Bone marrow (tissue), 2 donors: ENCODE data around the gene GPC6.

Experiments used
- DNase-seq, 2 donors: peaks; one replicate each; lab custom pipeline; 2025; lab: John Stamatoyannopoulos, UW

GPC6 gene

DNA sequence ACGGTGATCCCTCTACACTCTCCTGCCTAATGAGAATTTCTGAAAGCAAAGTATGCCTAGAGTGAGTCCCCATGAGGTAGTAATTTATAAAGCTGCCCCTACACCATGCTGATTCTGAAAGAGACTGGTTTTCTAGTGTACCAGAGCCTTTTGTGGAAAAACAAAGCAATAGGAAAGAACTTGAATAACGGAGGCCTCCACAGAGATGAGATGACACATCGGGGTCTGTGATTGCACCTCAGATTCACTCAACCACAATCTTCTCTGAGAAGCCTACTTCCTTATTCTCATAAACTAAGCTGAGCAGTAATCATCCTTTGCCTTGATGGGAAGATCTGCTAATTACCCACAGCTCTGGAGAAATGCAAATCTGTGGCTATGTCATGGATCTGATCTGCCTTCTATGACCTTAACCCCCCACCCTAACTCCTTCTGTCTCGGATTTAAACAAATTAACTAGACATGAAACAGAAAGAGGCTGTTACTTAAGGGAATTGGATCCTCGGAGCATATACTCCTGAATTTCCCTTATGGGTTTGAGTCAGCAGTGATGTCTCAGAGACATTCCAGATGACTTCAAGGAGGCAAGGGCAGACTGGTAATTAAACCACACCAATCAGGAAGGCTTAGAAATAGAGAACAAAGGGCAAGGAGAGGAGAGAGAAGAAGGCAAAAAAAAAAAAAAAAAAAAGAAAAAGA, 1124.8 kb downstream of the GPC6 start:
- no peak for DNase-seq

DNA sequence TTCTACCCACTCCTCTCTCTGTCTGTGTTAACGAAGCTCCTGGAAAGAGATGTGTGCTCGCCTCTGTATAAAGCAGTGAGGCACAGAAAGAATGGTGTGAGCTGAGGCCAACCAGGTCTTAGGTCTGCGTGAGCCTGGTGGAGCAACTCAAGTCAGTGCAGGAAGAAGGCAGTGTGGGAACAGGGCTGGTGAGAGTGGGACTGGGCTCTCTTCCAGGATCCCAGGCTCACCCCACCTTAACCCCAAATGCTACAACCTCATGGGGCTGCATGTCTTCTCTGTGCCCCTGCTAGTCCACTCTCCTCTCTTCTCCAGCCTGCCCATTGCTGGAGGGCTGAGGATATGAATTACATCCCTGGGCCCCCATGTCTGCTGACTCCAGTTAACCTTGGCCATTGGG, 1125.5 kb downstream of the GPC6 start:
- DNase-seq: no peak

DNA sequence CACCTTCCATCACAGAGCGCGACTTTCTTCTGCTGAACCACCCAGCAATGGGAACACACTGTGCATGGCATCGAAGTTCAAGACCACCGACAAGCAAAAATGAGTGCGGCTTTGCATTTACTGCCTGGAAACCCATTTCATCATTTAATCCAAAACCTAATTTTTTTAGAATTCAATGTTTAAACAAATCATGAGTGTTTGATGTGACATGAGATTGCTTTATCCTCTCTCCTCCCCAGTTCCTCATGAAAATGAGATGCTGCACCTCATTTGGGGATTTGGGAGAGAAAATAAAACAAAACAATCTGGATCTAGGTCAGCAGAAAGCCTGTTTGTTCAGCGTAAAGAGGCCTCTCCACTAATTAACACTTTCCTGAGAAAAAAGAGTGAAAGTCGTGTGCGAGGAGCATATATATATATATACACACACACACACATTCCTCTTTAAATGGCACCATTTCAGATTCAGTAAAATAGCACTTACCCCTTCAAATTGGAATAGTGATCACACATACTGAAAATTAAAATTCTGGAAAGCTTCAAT, 1126.6 kb downstream of the GPC6 start:
- no peak for DNase-seq

DNA sequence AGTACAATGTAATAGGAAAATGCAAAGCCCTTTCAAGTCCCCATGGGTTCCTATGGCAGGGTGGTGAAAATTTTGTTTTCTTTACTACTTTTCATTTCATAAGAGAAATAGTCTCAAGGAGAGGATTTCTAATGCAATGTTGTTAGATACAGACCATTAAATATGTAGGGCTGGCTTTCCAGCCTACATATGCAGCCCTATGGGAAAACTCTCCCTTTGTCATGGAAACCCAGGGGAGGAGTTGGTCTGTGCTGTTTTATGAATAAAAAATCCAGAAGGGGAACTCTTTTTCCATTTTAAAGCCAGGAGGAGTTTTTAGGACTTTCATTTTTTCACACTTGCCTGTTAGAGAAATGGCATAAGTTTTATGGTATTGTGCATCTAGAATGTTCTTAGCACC, 1133.3 kb downstream of the GPC6 start:
- no peak for DNase-seq

DNA sequence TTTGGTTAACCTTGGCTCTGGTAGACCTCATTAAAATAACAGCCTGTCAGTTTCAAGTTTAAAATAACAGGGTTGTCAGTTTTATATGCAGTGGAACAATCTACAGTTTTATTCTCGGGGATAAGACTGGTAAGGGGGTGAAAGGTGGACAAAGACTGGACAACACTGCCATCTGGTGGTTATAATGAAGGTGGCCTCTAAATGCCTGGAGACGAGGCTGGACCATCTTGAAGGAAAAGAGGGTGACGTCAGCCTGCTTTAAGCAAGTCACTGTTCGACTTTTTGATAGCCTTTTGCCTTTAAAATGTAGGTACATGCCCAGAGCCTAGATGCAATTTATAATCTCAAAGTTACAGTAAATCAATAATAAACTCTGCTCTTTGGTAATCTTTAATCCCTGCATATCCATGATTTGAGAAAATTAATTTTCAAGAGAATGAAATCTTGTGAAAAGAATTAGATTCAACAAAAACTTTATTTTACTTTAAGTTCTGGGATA, 1135.9 kb downstream of the GPC6 start:
- DNase-seq: peak in 1 of 2 donors; percentile 71

DNA sequence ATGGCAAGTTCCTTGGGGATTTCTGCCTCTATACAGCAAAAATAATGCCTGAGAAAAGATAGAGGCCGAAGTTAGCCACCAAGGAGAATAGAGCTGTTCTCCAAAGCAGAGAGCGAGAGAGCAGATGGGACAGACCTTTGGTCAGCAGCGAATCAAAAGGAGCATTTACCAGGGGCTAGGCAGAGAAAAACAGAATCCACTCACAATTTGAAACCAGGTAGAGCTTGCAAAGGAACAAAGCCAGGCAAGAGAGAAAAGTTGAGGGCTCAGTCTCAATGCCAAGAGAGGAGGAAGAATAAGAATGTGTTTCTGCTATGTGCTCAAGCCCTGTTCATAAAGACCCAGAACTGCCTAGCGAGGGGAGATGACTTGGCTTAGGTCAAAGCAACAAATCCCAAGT, 1140.1 kb downstream of the GPC6 start:
- DNase-seq: no peak

DNA sequence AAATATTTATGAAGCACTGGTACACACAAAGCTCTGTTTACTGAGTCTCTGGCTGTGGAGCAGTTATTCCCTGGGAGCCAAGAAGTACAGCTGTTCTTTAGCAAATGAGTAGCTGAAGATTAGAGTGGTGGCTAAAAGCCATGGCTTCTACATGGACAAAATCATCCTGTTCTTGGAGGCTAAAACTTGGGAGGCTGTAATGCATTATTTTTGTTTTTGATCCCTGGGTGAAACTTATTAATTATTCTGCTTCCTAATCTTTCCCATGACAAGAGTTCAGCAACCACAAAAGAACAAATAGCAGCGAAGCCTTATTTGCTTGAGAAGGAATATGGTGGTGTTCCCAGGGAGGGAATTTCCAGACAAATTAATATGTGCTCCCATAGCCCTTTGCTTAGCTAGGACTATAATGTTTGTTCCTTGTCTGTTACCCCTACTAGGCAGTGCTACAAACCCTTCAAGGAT, 1143.4 kb downstream of the GPC6 start:
- no peak for DNase-seq

DNA sequence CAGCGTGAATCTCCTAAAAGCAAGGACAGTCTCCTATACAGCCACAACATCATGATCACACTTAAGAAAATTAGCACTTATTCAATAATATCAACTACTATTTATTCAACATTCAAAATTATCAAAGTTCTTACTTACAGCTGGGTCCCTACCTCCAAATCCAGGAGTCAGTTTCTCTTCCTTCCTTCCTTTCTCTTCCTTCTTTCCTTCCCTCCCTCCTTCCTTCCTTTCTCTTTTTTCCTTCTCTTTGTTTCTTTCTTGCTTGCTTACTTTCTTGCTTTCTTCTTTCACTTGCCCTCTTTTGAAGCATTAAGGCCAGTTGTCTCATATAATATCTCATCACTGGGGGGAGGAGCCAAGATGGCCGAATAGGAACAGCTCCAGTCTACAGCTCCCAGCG, 1145.2 kb downstream of the GPC6 start:
- DNase-seq: no peak

DNA sequence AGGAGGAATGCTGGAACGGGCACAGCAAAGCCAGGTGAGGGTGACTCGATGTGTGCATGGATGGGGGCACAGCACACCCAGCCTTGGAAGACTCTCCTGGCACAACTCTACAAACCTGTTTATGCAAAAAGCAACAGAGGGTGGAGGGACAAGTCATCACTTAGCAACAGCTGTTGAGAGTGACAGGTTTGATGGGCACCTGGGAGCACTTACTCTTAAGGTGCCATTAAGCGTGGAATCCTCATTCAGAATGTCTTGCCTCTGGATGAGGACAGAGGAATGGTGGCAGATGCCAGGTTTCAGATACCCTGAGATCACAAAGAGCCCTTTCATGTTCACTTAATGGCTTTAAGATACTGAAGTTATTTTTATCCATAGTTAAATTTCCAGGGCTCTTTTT, 1155.9 kb downstream of the GPC6 start:
- DNase-seq: no peak

DNA sequence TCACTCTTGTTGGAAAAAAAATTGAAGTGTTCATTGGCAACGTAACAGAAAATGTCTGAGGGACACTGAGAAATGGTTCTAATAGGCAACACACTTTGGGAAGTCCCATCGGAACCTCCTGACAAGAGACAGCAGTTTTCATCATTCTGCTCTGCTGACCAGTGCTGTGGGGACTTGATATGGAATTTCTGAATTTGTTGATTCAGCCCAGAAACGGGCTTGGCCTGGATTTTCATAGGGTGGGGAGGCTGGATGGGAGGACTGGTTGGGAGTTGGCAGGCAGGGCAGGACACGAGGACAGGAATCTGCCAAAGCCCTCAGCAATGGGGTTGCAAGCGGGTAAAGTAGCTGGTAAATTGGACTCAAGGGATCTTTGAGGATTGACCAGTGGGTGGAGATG, 1156.4 kb downstream of the GPC6 start:
- no peak for DNase-seq

DNA sequence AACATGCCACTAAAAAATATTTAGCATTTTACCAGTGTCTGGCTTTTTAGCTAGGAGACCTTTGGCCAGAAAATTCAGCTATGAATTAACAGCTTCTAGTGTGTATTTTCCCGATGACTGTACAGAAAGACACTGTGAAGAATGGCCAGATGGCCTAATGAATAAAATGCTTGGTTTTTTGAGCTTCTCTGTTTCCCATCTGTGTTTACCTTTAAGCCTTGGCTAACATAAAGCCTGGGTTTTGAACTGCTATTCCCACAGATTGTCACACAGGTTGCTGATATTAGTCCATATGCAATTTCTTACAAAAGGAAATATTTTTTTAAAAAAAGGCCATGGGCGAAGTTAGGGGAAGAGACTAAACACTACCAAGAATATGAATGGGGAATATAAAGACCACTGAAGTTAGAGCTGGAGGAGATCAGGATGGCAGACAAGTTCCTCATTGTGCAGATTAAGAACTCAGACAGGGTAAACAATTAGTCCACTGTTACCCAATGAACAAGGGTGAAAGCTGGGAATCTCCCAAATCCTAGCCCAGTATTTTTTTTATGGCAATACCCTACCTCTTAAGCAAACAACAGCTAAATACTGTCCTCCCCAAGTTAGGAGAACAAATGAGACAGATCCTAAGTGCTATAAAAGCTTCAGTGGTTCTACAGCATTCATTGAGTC, 1157.8 kb downstream of the GPC6 start:
- no peak for DNase-seq

DNA sequence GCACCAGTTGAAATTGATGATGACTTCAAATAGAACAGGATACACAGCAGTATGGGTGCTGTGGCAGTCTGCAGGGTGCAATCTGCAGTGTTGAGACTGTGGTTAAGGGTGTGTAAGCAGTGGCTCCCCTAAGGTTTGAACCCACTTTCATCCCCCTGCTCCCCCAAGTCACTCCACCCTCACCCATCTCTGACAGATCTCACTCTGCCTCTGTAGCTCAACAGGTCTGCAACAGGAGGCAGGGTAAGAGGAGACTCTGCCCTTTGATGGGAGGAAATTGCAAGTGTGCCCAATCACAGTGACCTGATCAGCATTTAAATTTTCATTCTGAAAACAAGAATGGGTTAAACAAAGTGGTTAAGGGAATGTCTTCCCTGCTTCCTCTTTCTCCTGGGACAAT, 1160.4 kb downstream of the GPC6 start:
- no peak for DNase-seq

DNA sequence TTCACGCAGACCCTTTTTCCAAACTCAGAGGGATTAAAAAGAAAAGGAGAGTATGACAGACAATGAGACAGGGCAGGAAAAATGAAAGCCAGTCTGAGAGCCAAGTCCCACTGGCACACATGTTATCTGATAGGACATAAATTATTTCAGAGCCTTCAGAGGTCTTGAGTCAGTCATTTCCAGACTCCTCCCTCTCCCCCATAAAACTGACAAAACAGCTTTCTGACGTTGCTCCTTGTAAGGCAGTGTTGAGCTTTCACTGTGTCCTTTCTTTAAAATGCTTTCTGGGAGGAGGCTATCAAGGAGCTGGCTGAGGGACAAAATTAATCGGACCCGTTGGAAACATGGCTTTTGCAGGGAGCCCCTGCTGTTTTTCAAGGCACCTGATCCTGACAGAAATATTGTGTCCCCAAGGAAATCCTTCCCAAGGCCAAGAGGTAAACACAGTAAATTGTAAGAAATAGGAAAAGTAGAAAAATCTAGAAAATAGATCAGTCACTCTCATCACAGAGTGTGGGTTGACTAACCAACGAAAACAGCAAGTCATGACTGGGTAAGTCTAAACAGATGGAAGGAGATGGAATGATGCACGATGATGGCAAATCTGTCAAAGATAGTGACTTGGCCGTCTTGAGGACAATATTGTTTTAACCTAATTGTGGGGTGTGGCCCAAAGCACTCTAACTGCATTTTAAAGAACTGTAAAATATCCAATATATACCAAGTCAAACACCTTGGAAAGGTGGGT, 1163.2 kb downstream of the GPC6 start:
- DNase-seq: no peak

DNA sequence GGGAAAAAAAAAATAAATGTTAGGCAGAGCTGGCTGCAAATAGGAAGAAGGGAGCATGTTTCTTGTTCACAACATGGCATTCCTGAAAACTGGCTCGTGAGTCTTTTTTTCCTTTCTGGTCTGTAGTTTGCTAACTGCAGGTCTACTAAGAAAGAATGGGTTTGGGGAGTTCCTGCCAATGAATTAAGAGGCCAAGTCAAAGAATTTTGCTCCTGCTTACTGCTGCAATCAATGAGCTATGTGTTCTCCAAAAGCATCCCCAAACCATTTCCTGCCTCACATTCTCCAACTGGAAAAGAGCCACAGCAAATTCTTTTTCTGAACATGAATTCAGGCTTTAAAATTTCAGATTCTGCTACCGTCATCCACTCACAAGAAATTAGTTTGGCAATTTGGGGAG, 1164.3 kb downstream of the GPC6 start:
- no peak for DNase-seq

DNA sequence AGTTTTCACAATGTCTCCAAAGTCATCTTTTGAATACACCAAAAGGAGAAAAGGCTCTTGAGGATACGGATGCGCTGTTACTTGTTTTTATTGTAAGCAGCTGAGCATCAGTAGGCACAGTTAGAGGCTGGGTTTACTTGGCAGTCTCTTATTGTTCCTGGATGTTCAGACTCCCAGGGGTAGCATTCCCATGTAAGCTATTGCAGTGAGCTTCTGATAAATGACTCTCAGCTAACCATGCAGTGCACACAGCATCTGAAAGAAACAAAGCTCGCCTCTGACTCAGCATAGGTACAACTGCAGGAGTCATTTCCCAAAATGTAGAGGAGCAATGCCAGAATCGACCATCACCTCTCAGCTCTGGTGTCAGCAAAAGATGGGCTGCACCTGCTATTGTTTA, 1168.1 kb downstream of the GPC6 start:
- no peak for DNase-seq

DNA sequence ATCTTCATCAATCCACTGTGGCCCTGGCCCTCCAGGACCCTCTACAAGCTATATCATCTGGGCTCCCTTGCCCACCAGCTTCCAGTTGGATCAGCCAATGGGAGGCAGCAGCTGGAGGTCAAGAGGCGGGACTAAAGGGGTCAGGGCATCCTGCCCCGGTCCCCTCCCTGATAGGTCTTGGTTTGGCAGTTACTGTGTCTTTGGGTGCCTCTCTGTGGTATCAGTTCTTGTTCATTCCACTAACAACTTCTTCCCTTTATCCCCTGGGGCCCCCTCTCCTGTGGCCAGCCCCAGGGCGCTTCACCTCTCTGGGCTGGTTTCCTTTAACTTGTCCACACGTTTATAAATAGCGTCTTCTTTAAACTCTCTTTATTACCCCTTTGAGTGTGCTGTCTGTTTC, 1169.3 kb downstream of the GPC6 start:
- no peak for DNase-seq

DNA sequence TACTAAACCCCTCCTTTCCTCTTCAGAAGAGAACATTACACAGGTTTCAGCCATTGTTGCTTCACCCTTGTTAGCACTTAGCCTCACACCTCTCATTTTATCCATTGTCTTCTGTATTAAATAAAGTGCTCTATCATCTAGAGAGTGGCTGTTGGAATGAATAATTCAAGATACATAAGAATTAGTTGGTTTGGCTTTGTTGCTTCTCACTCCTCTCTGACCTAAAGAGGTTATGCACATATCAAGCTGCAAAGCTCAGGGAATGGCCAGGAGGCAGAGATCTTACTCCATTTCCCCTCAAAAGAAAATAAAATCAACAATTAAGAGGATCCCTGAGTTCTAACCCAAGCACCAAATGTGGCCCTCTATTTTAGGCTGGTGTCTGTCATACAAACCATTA, 1173.2 kb downstream of the GPC6 start:
- DNase-seq: no peak

DNA sequence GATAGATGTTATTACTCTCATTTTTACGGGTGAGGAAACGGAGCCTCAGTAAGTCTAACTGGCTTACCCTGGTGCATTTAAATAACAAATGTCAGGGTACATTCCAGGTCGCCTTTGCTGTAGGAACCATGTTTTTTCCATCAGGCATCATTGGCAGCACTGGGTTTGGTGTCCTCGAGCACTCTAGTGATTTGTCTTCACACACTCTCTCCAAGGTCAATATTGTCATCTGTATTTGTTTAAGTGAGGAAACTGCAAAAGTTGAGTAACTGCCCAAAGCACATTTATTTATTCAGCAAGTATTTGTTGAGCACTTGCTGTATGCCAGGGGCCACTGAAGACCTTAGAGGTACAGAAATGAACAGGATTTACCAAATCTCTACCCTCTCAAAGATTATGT, 1174.3 kb downstream of the GPC6 start:
- no peak for DNase-seq

DNA sequence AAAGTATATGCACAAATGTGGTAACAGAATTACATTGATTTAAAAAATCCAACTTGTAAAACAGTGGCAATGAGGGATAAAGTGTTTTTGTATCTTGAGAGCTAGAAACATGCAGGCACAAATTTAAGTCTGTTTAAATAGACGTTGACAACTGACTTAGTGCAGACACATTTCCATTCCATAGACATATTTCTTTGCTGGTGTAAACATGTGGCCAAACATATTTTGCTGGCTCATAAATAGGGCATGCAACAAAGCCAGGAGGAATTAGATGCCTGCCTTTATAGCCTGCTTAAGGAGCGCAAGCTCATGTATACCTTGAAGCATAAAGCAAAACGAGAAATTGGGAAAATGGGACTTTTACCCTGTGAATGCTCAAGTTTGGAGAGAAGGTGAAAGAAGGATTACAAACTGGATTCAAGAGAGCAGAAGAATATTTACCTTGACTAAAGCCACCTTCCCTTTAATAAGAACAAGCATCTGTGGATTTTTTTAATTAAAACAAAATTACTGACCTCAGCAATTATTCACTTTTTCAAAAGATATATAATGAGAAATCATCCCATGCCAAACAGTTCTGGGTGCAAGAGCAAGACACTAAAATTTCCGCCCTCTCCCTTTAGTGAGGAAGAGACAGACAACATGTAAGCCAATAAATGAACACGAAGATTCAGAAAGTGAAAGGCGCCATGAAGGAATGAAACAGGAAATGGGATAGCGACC, 1181.9 kb downstream of the GPC6 start:
- no peak for DNase-seq

DNA sequence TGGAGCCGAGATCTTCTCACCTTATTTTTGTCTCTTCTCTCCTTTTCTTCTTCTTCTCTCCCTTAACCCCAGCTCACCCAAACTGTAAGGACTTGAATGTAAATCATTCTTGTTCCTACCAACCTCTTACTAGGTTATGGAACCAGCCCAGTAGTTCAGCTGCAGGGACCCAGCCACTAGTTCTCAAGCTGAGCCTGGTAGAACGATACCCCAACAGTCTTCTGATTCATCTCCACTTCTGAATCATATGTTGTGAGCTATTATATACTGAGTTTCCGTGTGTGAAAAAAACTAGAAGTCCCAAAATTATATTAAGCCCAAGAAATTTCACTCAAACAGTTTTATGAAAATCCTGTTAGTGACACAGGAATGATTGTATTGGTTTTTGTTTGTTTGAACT, 1185.1 kb downstream of the GPC6 start:
- DNase-seq: no peak

DNA sequence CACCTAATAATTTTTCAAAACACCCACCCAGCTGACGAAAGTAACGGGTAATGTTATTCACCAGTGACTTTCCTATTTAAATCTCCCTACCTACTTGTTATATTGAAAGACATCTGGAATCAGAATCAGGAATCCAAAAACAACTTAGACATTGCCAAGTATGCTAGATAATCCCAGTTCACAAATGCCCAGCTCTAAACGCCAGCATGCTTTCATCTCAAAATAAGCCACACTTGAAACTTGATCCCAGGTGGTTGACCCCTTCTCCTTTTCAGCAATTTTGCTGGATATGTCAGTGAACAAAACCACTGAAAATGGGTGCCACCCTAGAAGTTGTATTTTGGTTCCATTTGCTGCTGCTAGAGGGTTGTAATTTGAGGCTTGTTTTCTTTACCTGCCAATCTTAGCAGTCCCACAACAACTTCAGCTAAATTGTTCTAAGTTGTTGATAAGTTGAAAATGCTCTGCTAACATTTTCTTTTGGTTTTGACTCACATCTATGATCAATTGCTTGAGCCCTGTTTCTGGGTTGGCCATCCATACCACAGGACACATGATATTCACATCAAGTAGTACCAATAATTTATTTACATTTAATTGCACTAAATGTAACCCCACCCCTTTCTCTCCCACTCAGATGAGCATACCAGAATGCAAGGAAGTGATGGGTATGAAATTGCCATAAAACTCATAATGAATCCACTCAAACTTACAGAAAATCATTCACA, 1186.4 kb downstream of the GPC6 start:
- no peak for DNase-seq

DNA sequence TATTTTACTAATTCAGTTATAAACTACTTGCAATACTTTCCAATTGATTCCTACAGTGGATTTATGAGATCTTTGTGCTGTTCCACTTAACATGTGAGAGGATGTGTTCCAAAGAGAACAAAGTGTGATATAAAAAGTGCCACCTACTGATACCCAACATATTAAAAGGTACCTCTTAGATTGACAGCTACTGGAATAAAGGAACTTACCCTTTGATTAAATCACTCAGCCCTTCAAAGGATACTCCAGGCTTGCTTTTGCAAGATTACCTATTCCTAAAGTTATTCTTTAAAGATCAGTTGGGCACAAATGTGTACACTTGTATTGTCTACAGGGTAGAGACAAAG, 1187.0 kb downstream of the GPC6 start:
- DNase-seq: no peak
